Chondrocyte (in vitro differentiated cells): ENCODE measurements around the gene MIPOL1. TPM values are rescaled to one million over a fixed set of nuclear protein-coding genes. Genes with fewer than 3 reads are reported as not detected.
"Not testable (repeated sequence)": the region's sequence is repeated elsewhere in the genome, so short reads cannot be mapped to it uniquely, and the experiment has no call there.

ENCODE experiments used
- DNase-seq: peaks from one replicate; pipeline ENCODE4 v3.0.0; 2021; ENCODE audit warnings: mixed read lengths, low spot score
- H3K27ac Mint-ChIP-seq: one replicate; pipeline ENCODE4 v1.8.0; 2021; ENCODE audit warnings: mild to moderate bottlenecking, moderate library complexity, mixed read lengths; ENCODE audit not compliant: unreplicated experiment
- H3K27me3 Mint-ChIP-seq: 2 replicates; pipeline ENCODE4 v1.8.0; 2021; ENCODE audit warnings: low read depth, mixed read lengths
- H3K36me3 Mint-ChIP-seq: 2 replicates; pipeline ENCODE4 v1.8.0; 2021; ENCODE audit warnings: low read depth, mixed read lengths
- H3K4me1 Mint-ChIP-seq: 2 replicates; pipeline ENCODE4 v1.8.0; 2021; ENCODE audit warnings: low read depth, mild to moderate bottlenecking, mixed read lengths
- H3K4me3 Mint-ChIP-seq: one replicate; pipeline ENCODE4 v1.8.0; 2021; ENCODE audit warnings: mild to moderate bottlenecking, moderate library complexity, mixed read lengths; ENCODE audit not compliant: unreplicated experiment
- H3K9me3 Mint-ChIP-seq: 2 replicates; pipeline ENCODE4 v1.8.0; 2021; ENCODE audit warnings: low read depth, mixed read lengths
- total RNA-seq: library from RNA; stranded (reverse); gene quantifications from 3 replicates; pipeline ENCODE4 v1.2.1, GENCODE V29; 2021
- TF ChIP-seq, protein P1 (sequence below): fragments of 200-600 bp; sonication (generic); IDR thresholded peaks from 2 replicates; pipeline ENCODE4 v1.5.0; 2021; ENCODE audit warnings: antibody characterized with exemption, mild to moderate bottlenecking, moderate library complexity

Gene MIPOL1
- total RNA-seq, 1 donor from 2014 or later: 9.8 TPM

DNA sequence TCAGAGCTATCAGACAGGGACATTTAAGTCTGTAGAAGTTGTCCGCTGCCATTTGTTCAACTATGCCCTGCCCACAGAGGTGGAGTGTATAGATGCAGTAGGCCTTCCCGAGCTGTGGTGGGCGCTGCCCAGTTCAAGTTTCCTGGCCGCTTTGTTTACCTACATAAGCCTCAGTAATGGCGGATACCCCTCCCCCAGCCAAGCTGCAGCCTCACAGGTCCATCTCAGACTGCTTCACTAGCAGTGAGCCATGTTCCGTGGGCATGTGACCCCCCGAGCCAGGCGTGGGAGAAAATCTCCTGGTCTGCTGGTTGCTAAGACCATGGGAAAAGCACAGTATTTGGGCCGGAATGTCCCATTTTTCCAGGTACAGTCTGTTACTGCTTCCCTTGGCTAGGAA is 165.9 kb downstream of the MIPOL1 start:
- no peaks in the 10 kb centered on the region for H3K4me1 Mint-ChIP-seq
- peaks cover 38% of the 10 kb centered on the region for H3K9me3 Mint-ChIP-seq
- no peak overlapping the region for H3K27ac Mint-ChIP-seq
- TF ChIP-seq, protein P1, sequence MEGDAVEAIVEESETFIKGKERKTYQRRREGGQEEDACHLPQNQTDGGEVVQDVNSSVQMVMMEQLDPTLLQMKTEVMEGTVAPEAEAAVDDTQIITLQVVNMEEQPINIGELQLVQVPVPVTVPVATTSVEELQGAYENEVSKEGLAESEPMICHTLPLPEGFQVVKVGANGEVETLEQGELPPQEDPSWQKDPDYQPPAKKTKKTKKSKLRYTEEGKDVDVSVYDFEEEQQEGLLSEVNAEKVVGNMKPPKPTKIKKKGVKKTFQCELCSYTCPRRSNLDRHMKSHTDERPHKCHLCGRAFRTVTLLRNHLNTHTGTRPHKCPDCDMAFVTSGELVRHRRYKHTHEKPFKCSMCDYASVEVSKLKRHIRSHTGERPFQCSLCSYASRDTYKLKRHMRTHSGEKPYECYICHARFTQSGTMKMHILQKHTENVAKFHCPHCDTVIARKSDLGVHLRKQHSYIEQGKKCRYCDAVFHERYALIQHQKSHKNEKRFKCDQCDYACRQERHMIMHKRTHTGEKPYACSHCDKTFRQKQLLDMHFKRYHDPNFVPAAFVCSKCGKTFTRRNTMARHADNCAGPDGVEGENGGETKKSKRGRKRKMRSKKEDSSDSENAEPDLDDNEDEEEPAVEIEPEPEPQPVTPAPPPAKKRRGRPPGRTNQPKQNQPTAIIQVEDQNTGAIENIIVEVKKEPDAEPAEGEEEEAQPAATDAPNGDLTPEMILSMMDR: no peak
- H3K27me3 Mint-ChIP-seq: no peaks in the 10 kb centered on the region
- peak; percentile 59 for DNase-seq
- H3K4me3 Mint-ChIP-seq: no peak overlapping the region
- peaks cover 25% of the 10 kb centered on the region for H3K36me3 Mint-ChIP-seq

- Mint-ChIP-seq H3K36me3 (peaks cover 17% of the 10 kb centered on the region), H3K4me1 (no peaks in the 10 kb centered on the region), H3K4me3 (no peak overlapping the region), H3K9me3 (peaks cover 15% of the 10 kb centered on the region), H3K27ac (no peak overlapping the region), H3K27me3 (no peaks in the 10 kb centered on the region)
- no peak for DNase-seq
- TF ChIP-seq, protein P1: no peak
Measured at GRCh38 chr14:37369425-37369824, 171.7 kb downstream of the MIPOL1 start.

DNA sequence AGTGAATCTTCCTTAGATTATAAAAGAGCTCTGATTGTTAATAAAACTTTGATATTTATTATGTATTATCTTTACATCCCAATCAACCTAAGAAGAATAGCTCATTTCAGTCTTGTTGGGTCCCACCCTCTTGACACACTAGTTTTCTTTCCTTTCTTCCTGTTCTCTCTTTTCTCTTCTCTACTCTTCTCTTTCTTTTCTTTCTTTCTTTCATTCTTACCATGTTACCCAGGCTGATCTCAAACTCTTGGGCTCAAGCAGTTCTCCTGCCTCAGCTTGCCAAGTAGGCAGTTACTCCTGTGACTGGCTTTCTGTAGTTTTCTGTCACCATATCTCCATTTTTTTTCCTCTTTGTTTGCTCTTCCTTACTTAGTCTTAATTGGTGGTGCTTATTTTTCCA is 177.8 kb downstream of the MIPOL1 start:
- Mint-ChIP-seq H3K9me3 (peaks cover 7% of the 10 kb centered on the region), H3K27ac (peak overlapping the region; percentile 70), H3K4me1 (no peaks in the 10 kb centered on the region), H3K27me3 (no peaks in the 10 kb centered on the region), H3K4me3 (no peak overlapping the region), H3K36me3 (peaks cover 3% of the 10 kb centered on the region)
- TF ChIP-seq, protein P1: no peak
- DNase-seq: no peak

- H3K4me1 Mint-ChIP-seq: no peaks in the 10 kb centered on the region
Measured at GRCh38 chr14:37376944-37377609, 179.3 kb downstream of the MIPOL1 start.

GRCh38 chr14:37384870-37385596 is 187.3 kb downstream of the MIPOL1 start:
- DNase-seq: no peak
- peaks cover 2% of the 10 kb centered on the region for H3K36me3 Mint-ChIP-seq
- H3K4me3 Mint-ChIP-seq: no peak overlapping the region
- no peak overlapping the region for H3K27ac Mint-ChIP-seq
- no peaks in the 10 kb centered on the region for H3K27me3 Mint-ChIP-seq
- TF ChIP-seq, protein P1: no peak
- no peaks in the 10 kb centered on the region for H3K9me3 Mint-ChIP-seq
- no peaks in the 10 kb centered on the region for H3K4me1 Mint-ChIP-seq

More at GRCh38 chr14:37376944-37377609, 179.3 kb downstream of the MIPOL1 start:
- no peaks in the 10 kb centered on the region for H3K27me3 Mint-ChIP-seq
- H3K36me3 Mint-ChIP-seq: peaks cover 3% of the 10 kb centered on the region
- TF ChIP-seq, protein P1: no peak
- H3K4me3 Mint-ChIP-seq: no peak overlapping the region
- DNase-seq: no peak
- H3K9me3 Mint-ChIP-seq: peaks cover 7% of the 10 kb centered on the region
- no peak overlapping the region for H3K27ac Mint-ChIP-seq

GRCh38 chr14:37397157-37397940 is 199.6 kb downstream of the MIPOL1 start:
- not testable (repeated sequence) for H3K4me1 Mint-ChIP-seq, DNase-seq, H3K27ac Mint-ChIP-seq, H3K4me3 Mint-ChIP-seq, H3K27me3 Mint-ChIP-seq
- Mint-ChIP-seq H3K9me3 (peaks cover 48% of the 10 kb centered on the region), H3K36me3 (peaks cover 17% of the 10 kb centered on the region)
